GM23338 (cell line): ENCODE measurements around the gene LRFN3. TPM values are rescaled to one million over a fixed set of nuclear protein-coding genes. Genes with fewer than 3 reads are reported as not detected.

Experiments used
- ATAC-seq: fragments of 200-7000 bp; cut with Tn5 transposase; 3 replicates; pipeline ENCODE4 v1.9.1; 2020
- DNase-seq: peaks from one replicate; pipeline ENCODE4 v3.0.0-alpha.2; 2015; ENCODE audit warnings: low spot score
- H2AFZ ChIP-seq: fragments of 200-600 bp; sonication (generic); 2 replicates; pipeline ENCODE4 v1.8.0; 2016; ENCODE audit warnings: antibody characterized with exemption, mild to moderate bottlenecking, moderate library complexity
- H3F3A ChIP-seq: fragments of 200-600 bp; sonication (generic); replicated peaks from 2 replicates; pipeline ENCODE4 v1.8.0; 2017; ENCODE audit warnings: antibody characterized with exemption, mixed run types, low read depth
- H3K27ac ChIP-seq: fragments of 200-600 bp; sonication (generic); 2 replicates; pipeline ENCODE4 v1.6.1; 2016; ENCODE audit warnings: low read depth
- H3K27me3 ChIP-seq: fragments of 200-600 bp; sonication (generic); 2 replicates; pipeline ENCODE4 v1.8.0; 2016; ENCODE audit warnings: mild to moderate bottlenecking, mixed run types, moderate library complexity; ENCODE audit not compliant: insufficient read depth
- H3K36me3 ChIP-seq: fragments of 200-600 bp; sonication (generic); 2 replicates; pipeline ENCODE4 v1.8.0; 2016; ENCODE audit warnings: mild to moderate bottlenecking; ENCODE audit not compliant: insufficient read depth
- H3K4me1 ChIP-seq: fragments of 200-600 bp; sonication (generic); 2 replicates; pipeline ENCODE4 v1.8.0; 2016; ENCODE audit warnings: mild to moderate bottlenecking, moderate library complexity; ENCODE audit not compliant: insufficient read depth
- H3K4me2 ChIP-seq: fragments of 200-600 bp; sonication (generic); 2 replicates; pipeline ENCODE4 v1.7.1; 2017; ENCODE audit warnings: mixed run types
- H3K4me3 ChIP-seq: fragments of 200-600 bp; sonication (generic); 2 replicates; pipeline ENCODE4 v1.6.1; 2016; ENCODE audit warnings: mixed run types
- H3K79me2 ChIP-seq: fragments of 200-600 bp; sonication (generic); replicated peaks from 2 replicates; pipeline ENCODE4 v1.8.0; 2017; ENCODE audit warnings: mild to moderate bottlenecking; ENCODE audit not compliant: insufficient read depth
- H3K9me2 ChIP-seq: fragments of 200-600 bp; sonication (generic); 2 replicates; pipeline ENCODE4 v1.8.0; 2017; ENCODE audit not compliant: insufficient read depth
- H4K20me1 ChIP-seq: fragments of 200-600 bp; sonication (generic); replicated peaks from 2 replicates; pipeline ENCODE4 v1.8.0; 2017; ENCODE audit warnings: mild to moderate bottlenecking; ENCODE audit not compliant: insufficient read depth
- H3K27ac Mint-ChIP-seq: 2 replicates; pipeline ENCODE4 v1.8.0; 2020; ENCODE audit warnings: inconsistent platforms, mild to moderate bottlenecking, moderate library complexity, mixed read lengths
- H3K27me3 Mint-ChIP-seq: 3 replicates; pipeline ENCODE4 v1.8.0; 2022; ENCODE audit warnings: low read depth, mild to moderate bottlenecking, moderate library complexity, mixed read lengths, inconsistent platforms; ENCODE audit not compliant: insufficient read depth, poor library complexity
- H3K36me3 Mint-ChIP-seq: 3 replicates; pipeline ENCODE4 v1.8.0; 2021; ENCODE audit warnings: low read depth, mild to moderate bottlenecking, inconsistent platforms, moderate library complexity, mixed read lengths
- H3K4me1 Mint-ChIP-seq: 3 replicates; pipeline ENCODE4 v1.8.0; 2020; ENCODE audit warnings: mild to moderate bottlenecking, inconsistent platforms, mixed read lengths
- H3K4me3 Mint-ChIP-seq: 3 replicates; pipeline ENCODE4 v1.8.0; 2021; ENCODE audit warnings: moderate library complexity, mild to moderate bottlenecking, inconsistent platforms, mixed read lengths
- H3K9me3 Mint-ChIP-seq: 3 replicates; pipeline ENCODE4 v1.8.0; 2020; ENCODE audit warnings: moderate library complexity, mild to moderate bottlenecking, inconsistent platforms, mixed read lengths
- JUNB ChIP-seq: IDR thresholded peaks from one replicate; pipeline ENCODE4 v1.6.1; 2016; ENCODE audit warnings: antibody characterized with exemption; ENCODE audit not compliant: unreplicated experiment
- NANOG ChIP-seq: IDR thresholded peaks from 2 replicates; pipeline ENCODE4 v1.6.1; 2016; ENCODE audit warnings: antibody characterized with exemption, borderline replicate concordance
- ZNF331 ChIP-seq: fragments of 250-450 bp; sonication (Bioruptor Pico); IDR thresholded peaks from 2 replicates; pipeline ENCODE4 v1.5.0; 2020; ENCODE audit warnings: low read depth, mild to moderate bottlenecking, moderate library complexity
- polyA plus RNA-seq: library from polyadenylated mRNA; unstranded; fragments of >200 nt; fragmentation: Nextera tagmentation; extraction: Ambion mirVana; gene quantifications from 2 replicates; pipeline ENCODE4 v1.2.1, GENCODE V29; 2016
- total RNA-seq: library from RNA; depleted of rRNA; stranded (reverse); fragments of >200 nt; shearing (Covaris generic); gene quantifications from 2 replicates; pipeline ENCODE4 v1.2.3, GENCODE V29; 2014
- TF ChIP-seq, protein P1 (sequence below): fragments of 250-450 bp; sonication (Bioruptor Pico); IDR thresholded peaks from 2 replicates; pipeline ENCODE4 v1.5.0; 2020; ENCODE audit warnings: mild to moderate bottlenecking, moderate library complexity
- TF ChIP-seq, protein P2 (sequence below): IDR thresholded peaks from one replicate; pipeline ENCODE4 v1.6.1; 2018; ENCODE audit warnings: antibody characterized with exemption; ENCODE audit not compliant: unreplicated experiment

The LRFN3 gene
- total and polyA plus RNA-seq, 2 experiments from 2014 or later = 5.8 to 15.1 TPM

DNA sequence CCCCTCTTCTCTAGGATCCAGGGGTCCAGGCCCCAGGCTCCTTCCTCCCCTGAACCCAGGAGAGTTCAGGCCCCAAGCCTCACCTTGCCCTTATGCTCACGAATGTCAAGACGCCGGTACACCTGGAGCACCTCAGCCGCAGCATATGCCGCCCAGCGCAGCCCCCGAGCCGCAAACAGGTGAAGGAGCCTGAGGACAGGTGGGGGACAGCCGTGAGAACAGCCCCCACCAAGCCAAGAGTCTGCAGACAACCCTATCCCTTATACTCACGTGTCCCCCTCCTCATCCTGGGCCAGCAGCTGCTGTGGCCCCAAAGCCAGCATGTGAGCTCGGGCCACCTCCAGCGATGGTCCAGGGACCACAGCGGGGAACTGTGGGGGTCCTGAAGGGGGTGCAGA, 39.5 kb upstream of the LRFN3 start:
- Histone ChIP-seq H3K4me1 (peaks cover 12% of the 10 kb centered on the region), H3K4me3 (no peak overlapping the region), H3K9me2 (no peaks in the 10 kb centered on the region), H3K27ac (no peak overlapping the region), H3K4me2 (no peak overlapping the region), H4K20me1 (peaks cover 8% of the 10 kb centered on the region; the same call in 1 of the 2 replicates), H3K27me3 (no peaks in the 10 kb centered on the region), H3F3A (0 out of 2 replicates have a peak, but pooled peaks cover 10% of the 10 kb centered on the region), H2AFZ (no peak overlapping the region), H3K79me2 (peaks cover 13% of the 10 kb centered on the region), H3K36me3 (peaks cover 21% of the 10 kb centered on the region)
- DNase-seq (no peak), ATAC-seq (no peak)
- TF ChIP-seq, protein P1, sequence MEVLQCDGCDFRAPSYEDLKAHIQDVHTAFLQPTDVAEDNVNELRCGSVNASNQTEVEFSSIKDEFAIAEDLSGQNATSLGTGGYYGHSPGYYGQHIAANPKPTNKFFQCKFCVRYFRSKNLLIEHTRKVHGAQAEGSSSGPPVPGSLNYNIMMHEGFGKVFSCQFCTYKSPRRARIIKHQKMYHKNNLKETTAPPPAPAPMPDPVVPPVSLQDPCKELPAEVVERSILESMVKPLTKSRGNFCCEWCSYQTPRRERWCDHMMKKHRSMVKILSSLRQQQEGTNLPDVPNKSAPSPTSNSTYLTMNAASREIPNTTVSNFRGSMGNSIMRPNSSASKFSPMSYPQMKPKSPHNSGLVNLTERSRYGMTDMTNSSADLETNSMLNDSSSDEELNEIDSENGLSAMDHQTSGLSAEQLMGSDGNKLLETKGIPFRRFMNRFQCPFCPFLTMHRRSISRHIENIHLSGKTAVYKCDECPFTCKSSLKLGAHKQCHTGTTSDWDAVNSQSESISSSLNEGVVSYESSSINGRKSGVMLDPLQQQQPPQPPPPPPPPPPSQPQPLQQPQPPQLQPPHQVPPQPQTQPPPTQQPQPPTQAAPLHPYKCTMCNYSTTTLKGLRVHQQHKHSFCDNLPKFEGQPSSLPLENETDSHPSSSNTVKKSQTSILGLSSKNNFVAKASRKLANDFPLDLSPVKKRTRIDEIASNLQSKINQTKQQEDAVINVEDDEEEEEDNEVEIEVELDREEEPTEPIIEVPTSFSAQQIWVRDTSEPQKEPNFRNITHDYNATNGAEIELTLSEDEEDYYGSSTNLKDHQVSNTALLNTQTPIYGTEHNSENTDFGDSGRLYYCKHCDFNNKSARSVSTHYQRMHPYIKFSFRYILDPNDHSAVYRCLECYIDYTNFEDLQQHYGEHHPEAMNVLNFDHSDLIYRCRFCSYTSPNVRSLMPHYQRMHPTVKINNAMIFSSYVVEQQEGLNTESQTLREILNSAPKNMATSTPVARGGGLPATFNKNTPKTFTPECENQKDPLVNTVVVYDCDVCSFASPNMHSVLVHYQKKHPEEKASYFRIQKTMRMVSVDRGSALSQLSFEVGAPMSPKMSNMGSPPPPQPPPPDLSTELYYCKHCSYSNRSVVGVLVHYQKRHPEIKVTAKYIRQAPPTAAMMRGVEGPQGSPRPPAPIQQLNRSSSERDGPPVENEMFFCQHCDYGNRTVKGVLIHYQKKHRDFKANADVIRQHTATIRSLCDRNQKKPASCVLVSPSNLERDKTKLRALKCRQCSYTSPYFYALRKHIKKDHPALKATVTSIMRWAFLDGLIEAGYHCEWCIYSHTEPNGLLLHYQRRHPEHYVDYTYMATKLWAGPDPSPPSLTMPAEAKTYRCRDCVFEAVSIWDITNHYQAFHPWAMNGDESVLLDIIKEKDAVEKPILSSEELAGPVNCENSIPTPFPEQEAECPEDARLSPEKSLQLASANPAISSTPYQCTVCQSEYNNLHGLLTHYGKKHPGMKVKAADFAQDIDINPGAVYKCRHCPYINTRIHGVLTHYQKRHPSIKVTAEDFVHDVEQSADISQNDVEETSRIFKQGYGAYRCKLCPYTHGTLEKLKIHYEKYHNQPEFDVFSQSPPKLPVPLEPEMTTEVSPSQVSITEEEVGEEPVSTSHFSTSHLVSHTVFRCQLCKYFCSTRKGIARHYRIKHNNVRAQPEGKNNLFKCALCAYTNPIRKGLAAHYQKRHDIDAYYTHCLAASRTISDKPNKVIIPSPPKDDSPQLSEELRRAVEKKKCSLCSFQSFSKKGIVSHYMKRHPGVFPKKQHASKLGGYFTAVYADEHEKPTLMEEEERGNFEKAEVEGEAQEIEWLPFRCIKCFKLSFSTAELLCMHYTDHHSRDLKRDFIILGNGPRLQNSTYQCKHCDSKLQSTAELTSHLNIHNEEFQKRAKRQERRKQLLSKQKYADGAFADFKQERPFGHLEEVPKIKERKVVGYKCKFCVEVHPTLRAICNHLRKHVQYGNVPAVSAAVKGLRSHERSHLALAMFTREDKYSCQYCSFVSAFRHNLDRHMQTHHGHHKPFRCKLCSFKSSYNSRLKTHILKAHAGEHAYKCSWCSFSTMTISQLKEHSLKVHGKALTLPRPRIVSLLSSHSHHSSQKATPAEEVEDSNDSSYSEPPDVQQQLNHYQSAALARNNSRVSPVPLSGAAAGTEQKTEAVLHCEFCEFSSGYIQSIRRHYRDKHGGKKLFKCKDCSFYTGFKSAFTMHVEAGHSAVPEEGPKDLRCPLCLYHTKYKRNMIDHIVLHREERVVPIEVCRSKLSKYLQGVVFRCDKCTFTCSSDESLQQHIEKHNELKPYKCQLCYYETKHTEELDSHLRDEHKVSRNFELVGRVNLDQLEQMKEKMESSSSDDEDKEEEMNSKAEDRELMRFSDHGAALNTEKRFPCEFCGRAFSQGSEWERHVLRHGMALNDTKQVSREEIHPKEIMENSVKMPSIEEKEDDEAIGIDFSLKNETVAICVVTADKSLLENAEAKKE = no peak
- no peak for TF ChIP-seq JUNB
- TF ChIP-seq ZNF331 = no peak
- TF ChIP-seq NANOG = no peak
- TF ChIP-seq, protein P2, sequence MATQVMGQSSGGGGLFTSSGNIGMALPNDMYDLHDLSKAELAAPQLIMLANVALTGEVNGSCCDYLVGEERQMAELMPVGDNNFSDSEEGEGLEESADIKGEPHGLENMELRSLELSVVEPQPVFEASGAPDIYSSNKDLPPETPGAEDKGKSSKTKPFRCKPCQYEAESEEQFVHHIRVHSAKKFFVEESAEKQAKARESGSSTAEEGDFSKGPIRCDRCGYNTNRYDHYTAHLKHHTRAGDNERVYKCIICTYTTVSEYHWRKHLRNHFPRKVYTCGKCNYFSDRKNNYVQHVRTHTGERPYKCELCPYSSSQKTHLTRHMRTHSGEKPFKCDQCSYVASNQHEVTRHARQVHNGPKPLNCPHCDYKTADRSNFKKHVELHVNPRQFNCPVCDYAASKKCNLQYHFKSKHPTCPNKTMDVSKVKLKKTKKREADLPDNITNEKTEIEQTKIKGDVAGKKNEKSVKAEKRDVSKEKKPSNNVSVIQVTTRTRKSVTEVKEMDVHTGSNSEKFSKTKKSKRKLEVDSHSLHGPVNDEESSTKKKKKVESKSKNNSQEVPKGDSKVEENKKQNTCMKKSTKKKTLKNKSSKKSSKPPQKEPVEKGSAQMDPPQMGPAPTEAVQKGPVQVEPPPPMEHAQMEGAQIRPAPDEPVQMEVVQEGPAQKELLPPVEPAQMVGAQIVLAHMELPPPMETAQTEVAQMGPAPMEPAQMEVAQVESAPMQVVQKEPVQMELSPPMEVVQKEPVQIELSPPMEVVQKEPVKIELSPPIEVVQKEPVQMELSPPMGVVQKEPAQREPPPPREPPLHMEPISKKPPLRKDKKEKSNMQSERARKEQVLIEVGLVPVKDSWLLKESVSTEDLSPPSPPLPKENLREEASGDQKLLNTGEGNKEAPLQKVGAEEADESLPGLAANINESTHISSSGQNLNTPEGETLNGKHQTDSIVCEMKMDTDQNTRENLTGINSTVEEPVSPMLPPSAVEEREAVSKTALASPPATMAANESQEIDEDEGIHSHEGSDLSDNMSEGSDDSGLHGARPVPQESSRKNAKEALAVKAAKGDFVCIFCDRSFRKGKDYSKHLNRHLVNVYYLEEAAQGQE = no peak
- H3K4me1 Mint-ChIP-seq = peaks cover 7% of the 10 kb centered on the region; the same call in 2 of the 3 replicates
- peaks cover 8% of the 10 kb centered on the region for H3K27me3 Mint-ChIP-seq
- peaks cover 36% of the 10 kb centered on the region for H3K36me3 Mint-ChIP-seq
- no peak overlapping the region for H3K27ac Mint-ChIP-seq
- H3K4me3 Mint-ChIP-seq = no peak overlapping the region
- H3K9me3 Mint-ChIP-seq = no peaks in the 10 kb centered on the region
